GM19023 (cell line): ENCODE data around the gene POLR2I.
"Not testable (repeated sequence)": the region's sequence is repeated elsewhere in the genome, so short reads cannot be mapped to it uniquely, and the experiment has no call there.

Experiments
- ATAC-seq: cut with Tn5 transposase; IDR thresholded peaks from one replicate; pipeline ENCODE4 v1.9.1; 2021; ENCODE audit warnings: mild to moderate bottlenecking, moderate library complexity; ENCODE audit not compliant: unreplicated experiment

Gene POLR2I

GRCh38 chr19:36101550-36102327 is 12.9 kb downstream of the POLR2I start:
- no peak for ATAC-seq

- no peak for ATAC-seq
These were observed 14.2 kb downstream of the POLR2I start for GRCh38 chr19:36100476-36100875.

GRCh38 chr19:36099166-36099785 is 15.4 kb downstream of the POLR2I start:
- no peak for ATAC-seq

- ATAC-seq, result no peak
These were observed 17.6 kb downstream of the POLR2I start for GRCh38 chr19:36097036-36097435.

GRCh38 chr19:36093687-36094086 is 21.0 kb downstream of the POLR2I start:
- ATAC-seq, result peak; percentile 17

GRCh38 chr19:36093146-36093662 is 21.5 kb downstream of the POLR2I start:
- ATAC-seq, result peak; percentile 71

- ATAC-seq, result no peak
These were observed 22.1 kb downstream of the POLR2I start for GRCh38 chr19:36092566-36092965.

- no peak for ATAC-seq
These were observed 23.6 kb downstream of the POLR2I start for GRCh38 chr19:36090910-36091695.

GRCh38 chr19:36089847-36090246 is 24.8 kb downstream of the POLR2I start:
- ATAC-seq, result no peak

GRCh38 chr19:36086326-36086725 is 28.3 kb downstream of the POLR2I start:
- ATAC-seq, result no peak

- no peak for ATAC-seq
These were observed 30.3 kb downstream of the POLR2I start for GRCh38 chr19:36084231-36085009.

GRCh38 chr19:36082916-36083315 is 31.8 kb downstream of the POLR2I start:
- ATAC-seq, result no peak

- no peak for ATAC-seq
These were observed 32.8 kb downstream of the POLR2I start for GRCh38 chr19:36081894-36082293.

- ATAC-seq, result no peak
These were observed 33.3 kb downstream of the POLR2I start for GRCh38 chr19:36081385-36081784.

- no peak for ATAC-seq
These were observed 35.2 kb downstream of the POLR2I start for GRCh38 chr19:36079389-36079945.

GRCh38 chr19:36073121-36073876 is 41.4 kb downstream of the POLR2I start:
- no peak for ATAC-seq

GRCh38 chr19:36072081-36072480 is 42.6 kb downstream of the POLR2I start:
- ATAC-seq, result no peak

GRCh38 chr19:36068810-36069499 is 45.7 kb downstream of the POLR2I start:
- ATAC-seq, result not testable (repeated sequence)

- ATAC-seq, result no peak
These were observed 47.0 kb downstream of the POLR2I start for GRCh38 chr19:36067681-36068080.
